KG1 (cell line): Measurements from ENCODE around the gene SEMA3A.

Experiments
- DNase-seq: peaks from one replicate; lab custom pipeline; 2025; lab: John Stamatoyannopoulos, UW

SEMA3A gene

GRCh38 chr7:83921941-83922607 lies 272.5 kb downstream of the SEMA3A start:
- DNase-seq, result no peak

DNA sequence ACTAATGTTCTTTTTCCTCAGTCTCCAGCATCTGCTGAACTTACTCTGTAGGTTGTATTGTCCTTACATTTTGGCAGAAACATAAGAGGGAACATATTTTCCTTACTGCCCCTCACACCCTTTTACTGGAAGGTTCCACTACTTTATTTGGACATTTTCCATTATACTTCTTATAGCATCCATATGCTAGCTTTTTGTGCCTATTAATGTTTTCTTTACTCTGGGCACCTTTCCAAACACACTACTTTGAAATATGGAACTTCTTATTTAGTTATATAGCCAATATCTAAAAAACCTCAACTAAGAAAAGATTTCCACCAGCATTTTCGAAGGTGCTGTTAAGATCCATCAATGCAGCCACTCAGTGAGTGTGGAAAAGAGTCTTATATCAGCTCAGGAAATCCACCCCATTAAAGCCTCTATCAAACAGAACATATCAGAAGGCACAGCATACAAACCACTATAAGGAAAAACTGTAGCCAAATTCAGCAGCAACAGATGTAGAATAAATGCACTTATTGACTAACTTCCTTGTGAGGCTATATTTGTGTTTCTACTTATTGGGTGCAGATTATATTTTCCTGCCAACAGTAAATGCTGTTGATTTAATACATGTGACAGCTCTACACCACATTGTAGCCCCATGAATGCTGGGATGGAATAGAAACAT lies 273.2 kb downstream of the SEMA3A start:
- no peak for DNase-seq

GRCh38 chr7:83918142-83918541 lies 276.4 kb downstream of the SEMA3A start:
- no peak for DNase-seq

- no peak for DNase-seq
Observed at GRCh38 chr7:83913174-83913573, 281.4 kb downstream of the SEMA3A start.

DNA sequence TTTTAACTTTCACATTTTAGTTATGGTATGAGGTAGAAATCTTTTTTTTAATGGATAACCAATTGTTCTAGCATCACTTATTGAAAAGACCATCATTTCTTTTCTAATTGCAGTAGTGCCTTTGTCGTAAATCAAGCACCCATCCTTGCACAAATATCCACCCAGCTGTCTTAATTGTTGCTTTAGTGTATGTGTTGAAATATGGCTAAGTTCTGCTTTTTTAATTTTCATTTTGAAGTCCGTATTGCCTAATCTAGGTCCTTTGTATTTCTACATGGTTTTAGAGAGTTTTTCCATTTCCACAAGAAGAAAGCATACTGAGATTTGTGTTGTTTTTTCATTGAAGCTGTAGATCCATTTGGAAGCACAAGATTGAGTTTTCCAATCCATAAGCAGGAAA lies 286.1 kb downstream of the SEMA3A start:
- DNase-seq, result no peak
